Hematopoietic multipotent progenitor cell (in vitro differentiated cells): ENCODE results near the gene COG6. TPM values are rescaled to one million over a fixed set of nuclear protein-coding genes. Genes with fewer than 3 reads are reported as not detected.

Source experiments
- DNase-seq, 3 donors: peaks; one replicate each; pipeline ENCODE4 v3.0.0-alpha.2; 2011 to 2015; ENCODE audit warnings: low read depth in 2 of 3, low spot score in 2 of 3
- total RNA-seq: library from RNA; depleted of rRNA; stranded (reverse); fragments of >200 nt; gene quantifications from one replicate; pipeline ENCODE4 v1.2.3, GENCODE V29; 2012

The COG6 gene
- total RNA-seq, 1 donor: 12.1 TPM

GRCh38 chr13:39767791-39768517 lies 112.5 kb downstream of the COG6 start:
- no peak for DNase-seq

- DNase-seq: no peak
Observed at GRCh38 chr13:39768962-39769361, 113.5 kb downstream of the COG6 start.

GRCh38 chr13:39770221-39771090 lies 115.0 kb downstream of the COG6 start:
- DNase-seq: no peak

- no peak for DNase-seq
Observed at GRCh38 chr13:39773833-39774232, 118.4 kb downstream of the COG6 start.

- no peak for DNase-seq
Observed at GRCh38 chr13:39776439-39776838, 121.0 kb downstream of the COG6 start.

GRCh38 chr13:39777021-39777420 lies 121.6 kb downstream of the COG6 start:
- DNase-seq: no peak

GRCh38 chr13:39777527-39778061 lies 122.1 kb downstream of the COG6 start:
- DNase-seq: peak in 2 of 3 donors; percentile 43 to 74

GRCh38 chr13:39779337-39780265 lies 124.1 kb downstream of the COG6 start:
- peak; percentile 15 to 57 (median 26) for DNase-seq

- no peak for DNase-seq
Observed at GRCh38 chr13:39780711-39781110, 125.2 kb downstream of the COG6 start.

- DNase-seq: no peak
Observed at GRCh38 chr13:39781381-39781780, 125.9 kb downstream of the COG6 start.

- DNase-seq: peak in 2 of 3 donors; percentile 5 to 51
Observed at GRCh38 chr13:39783051-39783450, 127.6 kb downstream of the COG6 start.

GRCh38 chr13:39784347-39784746 lies 128.9 kb downstream of the COG6 start:
- DNase-seq: peak in 1 of 3 donors; percentile 9

GRCh38 chr13:39786091-39786490 lies 130.6 kb downstream of the COG6 start:
- DNase-seq: no peak

- DNase-seq: no peak
Observed at GRCh38 chr13:39787086-39787487, 131.6 kb downstream of the COG6 start.

GRCh38 chr13:39788102-39788501 lies 132.6 kb downstream of the COG6 start:
- DNase-seq: no peak

GRCh38 chr13:39789451-39789850 lies 134.0 kb downstream of the COG6 start:
- DNase-seq: no peak
